H1 (cell line): ENCODE results near the gene GDPGP1. TPM values are rescaled to one million over a fixed set of nuclear protein-coding genes. Genes with fewer than 3 reads are reported as not detected.

Experiments
- NANOG ChIP-seq: IDR thresholded peaks from 2 replicates; pipeline ENCODE4 v1.6.1; 2011; ENCODE audit warnings: low read length, low read depth, mild to moderate bottlenecking, inconsistent platforms; ENCODE audit not compliant: insufficient read depth, poor library complexity, severe bottlenecking
- RAD21 ChIP-seq, 2 experiments: IDR thresholded peaks in 1 of 2; conservative IDR thresholded peaks in 1 of 2; 2 replicates each; pipeline ENCODE4 v1.6.1; 2011; ENCODE audit warnings: low read depth in 2 of 2, low read length in 2 of 2, improper control_type of control experiment in 1 of 2, inconsistent platforms in 1 of 2, mild to moderate bottlenecking in 1 of 2, moderate library complexity in 1 of 2
- SIX5 ChIP-seq: IDR thresholded peaks from 2 replicates; pipeline ENCODE4 v1.6.1; 2011; ENCODE audit warnings: mild to moderate bottlenecking, low read depth, low read length
- polyA plus RNA-seq, 7 experiments: library from polyadenylated mRNA; depleted of rRNA in 3 of 7; stranded (reverse) in 5 of 7; unstranded in 2 of 7; fragments of >200 nt in 5 of 7; fragments of 200-250 nt in 2 of 7; gene quantifications; 1 replicate in 5 of 7; 2 replicates in 1 of 7; 4 replicates in 1 of 7; pipeline versions ENCODE4 v1.2.1 to v1.2.3, GENCODE V29; 2011 to 2013; ENCODE audit warnings: missing spikeins in 2 of 7, mixed read lengths in 2 of 7
- total RNA-seq: library from RNA; stranded (reverse); fragmentation: NEBNext Ultra II Directional; extraction: Animal tissue kit (Norgen Biotek cat#: 25700); gene quantifications from 2 replicates; pipeline ENCODE4 v1.2.1, GENCODE V29; 2021

The GDPGP1 gene
- total and polyA plus RNA-seq, 2 of the 8 experiments (the other 6 are each of a cell fraction or from before 2014, with no cell fraction given): 1.8 to 5.6 TPM

- TF ChIP-seq RAD21 (IDR thresholded peaks at IDR 0.05 in 1 of 2, conservative IDR thresholded peaks at IDR 0.05 in 1 of 2; ENCODE audit: low read depth in 2 of 2, low read length in 2 of 2) (no peak), NANOG (no peak), SIX5 (no peak)
Measured at GRCh38 chr15:90227336-90227735, 6.7 kb upstream of the GDPGP1 start (continued).
